Femur (tissue), 1 donor: Measurements from ENCODE around the gene ACOT6.
"Not testable (repeated sequence)": the region's sequence is repeated elsewhere in the genome, so short reads cannot be mapped to it uniquely, and the experiment has no call there.

Experiments used
- DNase-seq: peaks from one replicate; pipeline ENCODE4 v3.0.0-alpha.2; 2017

Gene ACOT6

GRCh38 chr14:73602994-73603393 is 9.3 kb upstream of the ACOT6 start:
- no peak for DNase-seq

- DNase-seq: no peak
These were observed 6.0 kb upstream of the ACOT6 start for GRCh38 chr14:73606271-73606670.

GRCh38 chr14:73607241-73607640 is 5.1 kb upstream of the ACOT6 start:
- DNase-seq: no peak

GRCh38 chr14:73610687-73611086 is 1.6 kb upstream of the ACOT6 start:
- DNase-seq: no peak

GRCh38 chr14:73613046-73613383 is 698 bp downstream of the ACOT6 start:
- no peak for DNase-seq

- no peak for DNase-seq
These were observed 1.2 kb downstream of the ACOT6 start for GRCh38 chr14:73613419-73613963.

GRCh38 chr14:73616831-73617230 is 4.5 kb downstream of the ACOT6 start:
- no peak for DNase-seq

GRCh38 chr14:73619524-73619923 is 7.2 kb downstream of the ACOT6 start:
- no peak for DNase-seq

GRCh38 chr14:73620268-73620667 is 8.0 kb downstream of the ACOT6 start:
- no peak for DNase-seq

- DNase-seq: no peak
These were observed 11.3 kb downstream of the ACOT6 start for GRCh38 chr14:73623504-73624054.

GRCh38 chr14:73625706-73626105 is 13.4 kb downstream of the ACOT6 start:
- no peak for DNase-seq

- no peak for DNase-seq
These were observed 14.8 kb downstream of the ACOT6 start for GRCh38 chr14:73627151-73627558.

GRCh38 chr14:73630009-73630780 is 17.9 kb downstream of the ACOT6 start:
- DNase-seq: no peak

GRCh38 chr14:73633116-73634010 is 21.0 kb downstream of the ACOT6 start:
- DNase-seq: peak; percentile 71

- DNase-seq: peak; percentile 40
These were observed 21.9 kb downstream of the ACOT6 start for GRCh38 chr14:73634011-73634833.

- not testable (repeated sequence) for DNase-seq
These were observed 24.0 kb downstream of the ACOT6 start for GRCh38 chr14:73636355-73636754.

- no peak for DNase-seq
These were observed 25.5 kb downstream of the ACOT6 start for GRCh38 chr14:73637830-73638229.

GRCh38 chr14:73640796-73641365 is 28.6 kb downstream of the ACOT6 start:
- DNase-seq: no peak

GRCh38 chr14:73644531-73645247 is 32.4 kb downstream of the ACOT6 start, which contains the start of gene DNAL1:
Gene DNAL1, plus strand, starts transcription at chr14:73644986. Its CDS starts 54 bp downstream, at chr14:73645040.
- peak; percentile 96 for DNase-seq

GRCh38 chr14:73645248-73645610 is 32.9 kb downstream of the ACOT6 start:
- no peak for DNase-seq

- DNase-seq: no peak
These were observed 38.7 kb downstream of the ACOT6 start for GRCh38 chr14:73651005-73651404.
